PC-9 (cell line): ENCODE data around the gene DNAH11.

ENCODE experiments used
- EZH2 ChIP-seq: fragments of 200-600 bp; sonication (generic); IDR thresholded peaks from 2 replicates; pipeline ENCODE4 v1.8.0; 2017; ENCODE audit warnings: antibody characterized with exemption, low read depth
- TF ChIP-seq, protein P1 (sequence below): fragments of 200-600 bp; sonication (generic); conservative IDR thresholded peaks from 2 replicates; pipeline ENCODE4 v1.6.1; 2017; ENCODE audit warnings: mixed run types, antibody characterized with exemption, mild to moderate bottlenecking, moderate library complexity

- TF ChIP-seq, protein P1, sequence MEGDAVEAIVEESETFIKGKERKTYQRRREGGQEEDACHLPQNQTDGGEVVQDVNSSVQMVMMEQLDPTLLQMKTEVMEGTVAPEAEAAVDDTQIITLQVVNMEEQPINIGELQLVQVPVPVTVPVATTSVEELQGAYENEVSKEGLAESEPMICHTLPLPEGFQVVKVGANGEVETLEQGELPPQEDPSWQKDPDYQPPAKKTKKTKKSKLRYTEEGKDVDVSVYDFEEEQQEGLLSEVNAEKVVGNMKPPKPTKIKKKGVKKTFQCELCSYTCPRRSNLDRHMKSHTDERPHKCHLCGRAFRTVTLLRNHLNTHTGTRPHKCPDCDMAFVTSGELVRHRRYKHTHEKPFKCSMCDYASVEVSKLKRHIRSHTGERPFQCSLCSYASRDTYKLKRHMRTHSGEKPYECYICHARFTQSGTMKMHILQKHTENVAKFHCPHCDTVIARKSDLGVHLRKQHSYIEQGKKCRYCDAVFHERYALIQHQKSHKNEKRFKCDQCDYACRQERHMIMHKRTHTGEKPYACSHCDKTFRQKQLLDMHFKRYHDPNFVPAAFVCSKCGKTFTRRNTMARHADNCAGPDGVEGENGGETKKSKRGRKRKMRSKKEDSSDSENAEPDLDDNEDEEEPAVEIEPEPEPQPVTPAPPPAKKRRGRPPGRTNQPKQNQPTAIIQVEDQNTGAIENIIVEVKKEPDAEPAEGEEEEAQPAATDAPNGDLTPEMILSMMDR = no peak
- TF ChIP-seq EZH2 = no peak
Measured at GRCh38 chr7:21624320-21624719, 81.5 kb downstream of the DNAH11 start.
